ENCODE data around the gene WDFY2. TPM values are rescaled to one million over a fixed set of nuclear protein-coding genes. Genes with fewer than 3 reads are reported as not detected.

WDFY2 gene
- total RNA-seq, 4 donors from 2014 or later, result 12.9 to 23.2 (median 17.1) TPM

GRCh38 chr13:51666374-51666773 lies 82.1 kb downstream of the WDFY2 start:
- H3K4me1 ChIP-seq, result peaks cover 0 to 53% (median 0%) of the 10 kb centered on the region in 4 donors
- H3K9me3 ChIP-seq, result no peaks in the 10 kb centered on the region
- no peak for DNase-seq (ENCODE audit: low spot score in 2 of 2)
- 62 to 63% methylated on average over 1 of the region's 1 CpG for WGBS, 2 donors
- no peak overlapping the region for H3K4me3 ChIP-seq
- H3K36me3 ChIP-seq, result peaks cover 0 to 13% (median 0%) of the 10 kb centered on the region in 3 donors
- H3K27ac ChIP-seq, result peak overlapping the region in 1 of 4 donors; percentile 20
- H3K27me3 ChIP-seq, result no peaks in the 10 kb centered on the region
- TF ChIP-seq CTCF (IDR thresholded peaks at IDR 0.05) (no peak), EP300 (IDR thresholded peaks at IDR 0.05) (no peak), POLR2A (IDR thresholded peaks at IDR 0.05) (no peak)

GRCh38 chr13:51666839-51667238 lies 82.6 kb downstream of the WDFY2 start:
- no peak for TF ChIP-seq CTCF (IDR thresholded peaks at IDR 0.05)
- TF ChIP-seq EP300 (IDR thresholded peaks at IDR 0.05), result no peak
- TF ChIP-seq POLR2A (IDR thresholded peaks at IDR 0.05), result no peak
- no peaks in the 10 kb centered on the region for H3K27me3 ChIP-seq
- H3K4me1 ChIP-seq, result peaks cover 0 to 53% (median 0%) of the 10 kb centered on the region in 4 donors
- no peaks in the 10 kb centered on the region for H3K9me3 ChIP-seq
- 93 to 95% methylated on average over 1 of the region's 1 CpG for WGBS, 2 donors
- DNase-seq (ENCODE audit: low spot score in 2 of 2), result no peak
- H3K36me3 ChIP-seq, result peaks cover 0 to 12% (median 0%) of the 10 kb centered on the region in 3 donors
- H3K27ac ChIP-seq, result no peak overlapping the region
- H3K4me3 ChIP-seq, result no peak overlapping the region

- WGBS, 2 donors, result 53 to 54% methylated on average over 6 of the region's 6 CpGs
- Histone ChIP-seq H3K27me3 (no peaks in the 10 kb centered on the region), H3K4me1 (peaks cover 0 to 59% (median 0%) of the 10 kb centered on the region in 4 donors), H3K27ac (no peak overlapping the region), H3K4me3 (no peak overlapping the region), H3K9me3 (no peaks in the 10 kb centered on the region), H3K36me3 (no peaks in the 10 kb centered on the region)
- no peak for TF ChIP-seq POLR2A (IDR thresholded peaks at IDR 0.05)
- no peak for TF ChIP-seq CTCF (IDR thresholded peaks at IDR 0.05)
- no peak for TF ChIP-seq EP300 (IDR thresholded peaks at IDR 0.05)
- DNase-seq (ENCODE audit: low spot score in 2 of 2), result no peak
Observed at GRCh38 chr13:51668580-51669195, 84.4 kb downstream of the WDFY2 start.

GRCh38 chr13:51673165-51673564 lies 88.9 kb downstream of the WDFY2 start:
- Histone ChIP-seq H3K36me3 (peaks cover 0 to 3% (median 0%) of the 10 kb centered on the region in 3 donors), H3K4me1 (peaks cover 0 to 41% (median 0%) of the 10 kb centered on the region in 4 donors), H3K27me3 (no peaks in the 10 kb centered on the region), H3K9me3 (no peaks in the 10 kb centered on the region), H3K27ac (no peak overlapping the region), H3K4me3 (no peak overlapping the region)
- WGBS, 2 donors, result 55 to 66% methylated on average over 2 of the region's 2 CpGs
- no peak for DNase-seq (ENCODE audit: low spot score in 2 of 2)
- TF ChIP-seq CTCF (IDR thresholded peaks at IDR 0.05) (no peak), EP300 (IDR thresholded peaks at IDR 0.05) (no peak)

- H3K4me3 ChIP-seq, result no peak overlapping the region
- TF ChIP-seq POLR2A (IDR thresholded peaks at IDR 0.05) (no peak), CTCF (IDR thresholded peaks at IDR 0.05) (no peak)
- no peaks in the 10 kb centered on the region for H3K27me3 ChIP-seq
- WGBS, 2 donors, result 93 to 95% methylated on average over 5 of the region's 5 CpGs
- H3K4me1 ChIP-seq, result peaks cover 0 to 32% (median 0%) of the 10 kb centered on the region in 4 donors
- no peak overlapping the region for H3K27ac ChIP-seq
- no peaks in the 10 kb centered on the region for H3K9me3 ChIP-seq
- H3K36me3 ChIP-seq, result peaks cover 0 to 3% (median 0%) of the 10 kb centered on the region in 3 donors
- no peak for DNase-seq (ENCODE audit: low spot score in 2 of 2)
Observed at GRCh38 chr13:51674276-51674675, 90.0 kb downstream of the WDFY2 start.

Measured in tibial nerve (tissue), 4 donors.